Measurements from ENCODE around the gene SYP.
"Not testable (repeated sequence)": the region's sequence is repeated elsewhere in the genome, so short reads cannot be mapped to it uniquely, and the experiment has no call there.

The SYP gene

DNA sequence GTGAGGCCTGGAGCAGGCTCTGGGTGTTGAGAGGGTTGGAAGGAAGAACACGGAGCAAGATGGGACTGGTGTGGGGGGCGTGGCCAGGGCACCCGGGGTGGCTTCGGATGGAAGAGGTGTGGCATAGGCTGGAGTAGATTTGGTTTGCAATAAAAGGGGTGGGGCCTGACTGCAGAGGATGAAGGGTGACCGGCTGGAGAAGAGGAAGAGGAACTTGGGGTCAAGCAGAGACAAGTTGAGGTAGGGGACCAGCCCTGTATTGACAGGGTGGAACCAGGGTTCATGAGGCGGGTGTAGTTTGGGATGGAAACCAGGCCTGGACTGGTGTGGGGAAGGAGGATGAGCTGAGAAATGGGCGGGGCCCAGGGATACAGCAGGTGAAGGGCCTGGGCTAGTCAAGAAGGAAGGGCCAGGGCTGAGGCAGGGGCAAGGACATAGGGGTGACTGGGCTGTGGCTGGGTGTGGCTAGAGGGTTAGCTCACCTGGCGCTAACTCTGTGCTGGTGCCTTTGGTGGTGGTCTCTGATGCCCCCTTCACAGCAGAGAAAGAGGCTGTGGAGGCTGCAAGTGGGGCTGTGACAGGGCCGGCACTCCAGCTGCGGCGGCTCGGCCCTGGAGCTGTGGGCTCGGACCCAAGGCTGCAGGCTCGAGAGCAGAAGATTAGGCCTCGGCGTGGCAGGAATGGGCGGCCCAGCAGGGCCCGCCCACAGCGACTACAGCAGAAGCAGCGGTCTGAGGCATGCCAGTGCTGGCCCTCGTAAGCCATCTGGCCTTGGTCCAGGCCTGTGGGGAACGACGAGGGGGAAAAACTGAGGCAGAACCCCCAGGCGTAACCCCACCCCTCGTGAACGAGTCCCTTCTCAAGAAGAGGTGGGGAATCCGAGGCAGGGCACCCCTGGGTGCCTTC is 23.3 kb downstream of the SYP start:
- H2AFZ ChIP-seq (ENCODE audit: low read depth, low read length), result no peak overlapping the region
- H3K36me3 ChIP-seq (replicated peaks; ENCODE audit: low read depth, low read length), result peaks cover 8% of the 10 kb centered on the region
- H3K27ac ChIP-seq (ENCODE audit: low read length), result no peak overlapping the region
- H3K4me2 ChIP-seq (ENCODE audit: low read length), result no peak overlapping the region
- H3K27me3 ChIP-seq (ENCODE audit: low read depth, low read length), result no peaks in the 10 kb centered on the region
- TF ChIP-seq, protein P1, sequence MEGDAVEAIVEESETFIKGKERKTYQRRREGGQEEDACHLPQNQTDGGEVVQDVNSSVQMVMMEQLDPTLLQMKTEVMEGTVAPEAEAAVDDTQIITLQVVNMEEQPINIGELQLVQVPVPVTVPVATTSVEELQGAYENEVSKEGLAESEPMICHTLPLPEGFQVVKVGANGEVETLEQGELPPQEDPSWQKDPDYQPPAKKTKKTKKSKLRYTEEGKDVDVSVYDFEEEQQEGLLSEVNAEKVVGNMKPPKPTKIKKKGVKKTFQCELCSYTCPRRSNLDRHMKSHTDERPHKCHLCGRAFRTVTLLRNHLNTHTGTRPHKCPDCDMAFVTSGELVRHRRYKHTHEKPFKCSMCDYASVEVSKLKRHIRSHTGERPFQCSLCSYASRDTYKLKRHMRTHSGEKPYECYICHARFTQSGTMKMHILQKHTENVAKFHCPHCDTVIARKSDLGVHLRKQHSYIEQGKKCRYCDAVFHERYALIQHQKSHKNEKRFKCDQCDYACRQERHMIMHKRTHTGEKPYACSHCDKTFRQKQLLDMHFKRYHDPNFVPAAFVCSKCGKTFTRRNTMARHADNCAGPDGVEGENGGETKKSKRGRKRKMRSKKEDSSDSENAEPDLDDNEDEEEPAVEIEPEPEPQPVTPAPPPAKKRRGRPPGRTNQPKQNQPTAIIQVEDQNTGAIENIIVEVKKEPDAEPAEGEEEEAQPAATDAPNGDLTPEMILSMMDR (IDR thresholded peaks at IDR 0.05; ENCODE audit: low read depth, low read length), result no peak
- TF ChIP-seq EZH2phosphoT487 (IDR thresholded peaks at IDR 0.05; ENCODE audit: low read depth), result no peak
- H3K4me1 ChIP-seq (ENCODE audit: low read length), result peaks cover 4% of the 10 kb centered on the region; the same call in 1 of the 2 replicates
- 0 out of 2 replicates have a peak, but pooled peaks cover 6% of the 10 kb centered on the region for H4K20me1 ChIP-seq (ENCODE audit: insufficient read depth, low read length)
- no peaks in the 10 kb centered on the region for H3K9me3 ChIP-seq (ENCODE audit: insufficient read depth, low read length)
- H3K79me2 ChIP-seq (ENCODE audit: low read length), result peaks cover 8% of the 10 kb centered on the region; the same call in 1 of the 2 replicates
- no peak overlapping the region for H3K4me3 ChIP-seq (ENCODE audit: low read length)
- H3K9ac ChIP-seq (ENCODE audit: low read length), result no peak overlapping the region

GRCh38 chrX:49175435-49176274 is 24.3 kb downstream of the SYP start:
- no peak overlapping the region for H3K4me3 ChIP-seq (ENCODE audit: low read length)
- 0 out of 2 replicates have a peak, but pooled peaks cover 6% of the 10 kb centered on the region for H4K20me1 ChIP-seq (ENCODE audit: insufficient read depth, low read length)
- H2AFZ ChIP-seq (ENCODE audit: low read depth, low read length), result no peak overlapping the region
- H3K36me3 ChIP-seq (replicated peaks; ENCODE audit: low read depth, low read length), result peaks cover 8% of the 10 kb centered on the region
- no peak overlapping the region for H3K4me2 ChIP-seq (ENCODE audit: low read length)
- H3K79me2 ChIP-seq (ENCODE audit: low read length), result peaks cover 8% of the 10 kb centered on the region; the same call in 1 of the 2 replicates
- no peak overlapping the region for H3K27ac ChIP-seq (ENCODE audit: low read length)
- no peaks in the 10 kb centered on the region for H3K27me3 ChIP-seq (ENCODE audit: low read depth, low read length)
- H3K4me1 ChIP-seq (ENCODE audit: low read length), result peaks cover 4% of the 10 kb centered on the region; the same call in 1 of the 2 replicates
- TF ChIP-seq EZH2phosphoT487 (IDR thresholded peaks at IDR 0.05; ENCODE audit: low read depth), result no peak
- TF ChIP-seq, protein P1 (IDR thresholded peaks at IDR 0.05; ENCODE audit: low read depth, low read length), result no peak
- H3K9ac ChIP-seq (ENCODE audit: low read length), result no peak overlapping the region
- H3K9me3 ChIP-seq (ENCODE audit: insufficient read depth, low read length), result no peaks in the 10 kb centered on the region

DNA sequence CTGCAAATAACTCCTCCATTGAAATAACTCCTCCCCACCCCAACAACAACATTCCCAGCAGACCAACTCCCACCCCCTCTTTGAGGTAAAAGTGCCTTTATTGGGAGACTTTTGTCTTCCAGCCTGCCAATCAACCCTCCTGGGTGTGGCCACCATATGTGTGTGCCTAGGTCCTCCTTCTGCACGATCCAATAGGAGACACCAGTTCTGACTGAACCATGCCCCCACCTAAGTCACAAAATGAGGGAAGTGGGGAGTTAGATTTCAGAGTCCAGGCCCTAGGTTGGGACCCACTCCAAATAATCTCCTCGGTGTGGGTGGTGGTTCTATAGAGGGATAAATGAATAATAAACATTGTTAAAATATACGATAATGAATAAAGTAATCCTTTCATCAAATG is 25.3 kb downstream of the SYP start:
- no peak overlapping the region for H3K4me2 ChIP-seq (ENCODE audit: low read length)
- no peak overlapping the region for H3K4me3 ChIP-seq (ENCODE audit: low read length)

GRCh38 chrX:49173544-49173943 is 26.4 kb downstream of the SYP start:
- H3K9ac ChIP-seq (ENCODE audit: low read length); H2AFZ ChIP-seq (ENCODE audit: low read depth, low read length); H3K79me2 ChIP-seq (ENCODE audit: low read length); H3K9me3 ChIP-seq (ENCODE audit: insufficient read depth, low read length); H3K36me3 ChIP-seq (replicated peaks; ENCODE audit: low read depth, low read length); H3K4me2 ChIP-seq (ENCODE audit: low read length); H4K20me1 ChIP-seq (ENCODE audit: insufficient read depth, low read length); H3K27me3 ChIP-seq (ENCODE audit: low read depth, low read length); H3K4me1 ChIP-seq (ENCODE audit: low read length); H3K27ac ChIP-seq (ENCODE audit: low read length); H3K4me3 ChIP-seq (ENCODE audit: low read length): not testable (repeated sequence)

More for the DNA sequence above, 25.3 kb downstream of the SYP start:
- H4K20me1 ChIP-seq (ENCODE audit: insufficient read depth, low read length), result 0 out of 2 replicates have a peak, but pooled peaks cover 6% of the 10 kb centered on the region
- H3K4me1 ChIP-seq (ENCODE audit: low read length), result peaks cover 4% of the 10 kb centered on the region; the same call in 1 of the 2 replicates
- no peaks in the 10 kb centered on the region for H3K9me3 ChIP-seq (ENCODE audit: insufficient read depth, low read length)
- H3K9ac ChIP-seq (ENCODE audit: low read length), result no peak overlapping the region
- H3K27ac ChIP-seq (ENCODE audit: low read length), result no peak overlapping the region
- H3K79me2 ChIP-seq (ENCODE audit: low read length), result peaks cover 8% of the 10 kb centered on the region; the same call in 1 of the 2 replicates
- H3K36me3 ChIP-seq (replicated peaks; ENCODE audit: low read depth, low read length), result peaks cover 8% of the 10 kb centered on the region
- H3K27me3 ChIP-seq (ENCODE audit: low read depth, low read length), result no peaks in the 10 kb centered on the region
- no peak overlapping the region for H2AFZ ChIP-seq (ENCODE audit: low read depth, low read length)
- no peak for TF ChIP-seq EZH2phosphoT487 (IDR thresholded peaks at IDR 0.05; ENCODE audit: low read depth)
- TF ChIP-seq, protein P1 (IDR thresholded peaks at IDR 0.05; ENCODE audit: low read depth, low read length), result no peak
